K562 (cell line): Measurements from ENCODE around the gene GPHN.

Experiments
- AFF4 ChIP-seq: sonication (generic); formaldehyde crosslinking; IDR thresholded peaks from 2 replicates; pipeline ENCODE4 v1.8.0; 2023; ENCODE audit warnings: mild to moderate bottlenecking, missing genetic modification reagents
- CREM ChIP-seq: IDR thresholded peaks from 2 replicates; pipeline ENCODE4 v1.6.1; 2014; ENCODE audit warnings: antibody characterized with exemption, low read depth
- EZH2 ChIP-seq: IDR thresholded peaks from 2 replicates; pipeline ENCODE4 v1.6.1; 2012; ENCODE audit warnings: low read depth, mild to moderate bottlenecking, inconsistent platforms, low read length, borderline replicate concordance
- MXI1 ChIP-seq: IDR thresholded peaks from 2 replicates; pipeline ENCODE4 v1.6.1; 2011; ENCODE audit warnings: low read depth, mild to moderate bottlenecking, improper control_type of control experiment, low read length
- THAP7 ChIP-seq: fragments of 250-450 bp; sonication (Bioruptor Pico); IDR thresholded peaks from 2 replicates; pipeline ENCODE4 v1.5.0; 2021
- YY1 ChIP-seq, 3 experiments: IDR thresholded peaks; 2 replicates each; pipeline ENCODE4 v1.6.1; 2011; ENCODE audit warnings: low read length in 2 of 3, mild to moderate bottlenecking in 2 of 3, moderate library complexity in 2 of 3, borderline replicate concordance in 1 of 3, control low read depth in 1 of 3, low read depth in 1 of 3; ENCODE audit not compliant: insufficient read depth in 3 of 3, insufficient replicate concordance in 2 of 3, control insufficient read depth in 1 of 3, insufficient read length in 1 of 3; ENCODE audit errors: extremely low read depth in 1 of 3
- ZNF165 ChIP-seq: fragments of 250-450 bp; sonication (Bioruptor Pico); IDR thresholded peaks from 2 replicates; pipeline ENCODE4 v1.4.0; 2020; ENCODE audit warnings: borderline replicate concordance

GRCh38 chr14:66619952-66620351 lies 112.0 kb downstream of the GPHN start:
- TF ChIP-seq ZNF165 (CRISPR knock-in tag) (no peak), THAP7 (no peak), MXI1 (no peak), YY1 (IDR thresholded peaks at IDR 0.05; ENCODE audit: borderline replicate concordance in 1 of 3, control insufficient read depth in 1 of 3, extremely low read depth in 1 of 3, insufficient read depth in 3 of 3, insufficient read length in 1 of 3, insufficient replicate concordance in 2 of 3, low read depth in 1 of 3, low read length in 2 of 3) (no peak), CREM (no peak), EZH2 (no peak), AFF4 (CRISPR knock-in tag) (no peak)
